Measurements from ENCODE around the gene LRP8.

LRP8 gene

GRCh38 chr1:53281133-53281532, 46.7 kb downstream of the LRP8 start:
- no peaks in the 10 kb centered on the region for H3K9me3 ChIP-seq (ENCODE audit: insufficient read depth, low read depth, low read length)
- no peak overlapping the region for H3K9ac ChIP-seq (ENCODE audit: low read depth, low read length, poor library complexity, severe bottlenecking)
- no peaks in the 10 kb centered on the region for H4K20me1 ChIP-seq (ENCODE audit: insufficient read depth, low read length, poor library complexity, severe bottlenecking)
- H3K9me2 ChIP-seq (replicated peaks; ENCODE audit: low read depth, low read length): no peaks in the 10 kb centered on the region
- no peaks in the 10 kb centered on the region for H3K4me1 ChIP-seq (ENCODE audit: insufficient read depth, low read length, poor library complexity, severe bottlenecking)
- H3K4me3 ChIP-seq (ENCODE audit: low read length, poor library complexity, severe bottlenecking): no peak overlapping the region
- H3K4me2 ChIP-seq (ENCODE audit: low read depth, low read length, poor library complexity, severe bottlenecking): no peak overlapping the region
- no peaks in the 10 kb centered on the region for H3K79me2 ChIP-seq (ENCODE audit: insufficient read depth, low read length)
- no peaks in the 10 kb centered on the region for H3K27me3 ChIP-seq (ENCODE audit: insufficient read depth, low read length, poor library complexity, severe bottlenecking)
- H3F3A ChIP-seq (ENCODE audit: low read depth): no peaks in the 10 kb centered on the region
- H2AFZ ChIP-seq (ENCODE audit: low read length): no peak overlapping the region
- no peak for TF ChIP-seq EZH2phosphoT487 (IDR thresholded peaks at IDR 0.05; ENCODE audit: borderline replicate concordance)
- no peak for TF ChIP-seq CTCF (conservative IDR thresholded peaks at IDR 0.05; ENCODE audit: low read length)
- peaks cover 69% of the 10 kb centered on the region; the same call in 1 of the 2 replicates for H3K36me3 ChIP-seq (ENCODE audit: insufficient read depth, low read length)

GRCh38 chr1:53280496-53280895, 47.4 kb downstream of the LRP8 start:
- Histone ChIP-seq H3K36me3 (ENCODE audit: insufficient read depth, low read length) (peaks cover 69% of the 10 kb centered on the region; the same call in 1 of the 2 replicates), H4K20me1 (ENCODE audit: insufficient read depth, low read length, poor library complexity, severe bottlenecking) (no peaks in the 10 kb centered on the region), H3K4me2 (ENCODE audit: low read depth, low read length, poor library complexity, severe bottlenecking) (no peak overlapping the region)

GRCh38 chr1:53279296-53280200, 48.3 kb downstream of the LRP8 start:
- no peak overlapping the region for H3K9ac ChIP-seq (ENCODE audit: low read depth, low read length, poor library complexity, severe bottlenecking)
- no peaks in the 10 kb centered on the region for H3K27me3 ChIP-seq (ENCODE audit: insufficient read depth, low read length, poor library complexity, severe bottlenecking)
- no peaks in the 10 kb centered on the region for H3K9me2 ChIP-seq (replicated peaks; ENCODE audit: low read depth, low read length)
- H3K36me3 ChIP-seq (ENCODE audit: insufficient read depth, low read length): peaks cover 69% of the 10 kb centered on the region; the same call in 1 of the 2 replicates
- no peaks in the 10 kb centered on the region for H3K4me1 ChIP-seq (ENCODE audit: insufficient read depth, low read length, poor library complexity, severe bottlenecking)
- H3K4me3 ChIP-seq (ENCODE audit: low read length, poor library complexity, severe bottlenecking): no peak overlapping the region
- no peak overlapping the region for H2AFZ ChIP-seq (ENCODE audit: low read length)
- no peaks in the 10 kb centered on the region for H3F3A ChIP-seq (ENCODE audit: low read depth)
- no peaks in the 10 kb centered on the region for H3K9me3 ChIP-seq (ENCODE audit: insufficient read depth, low read depth, low read length)
- no peaks in the 10 kb centered on the region for H4K20me1 ChIP-seq (ENCODE audit: insufficient read depth, low read length, poor library complexity, severe bottlenecking)
- no peaks in the 10 kb centered on the region for H3K79me2 ChIP-seq (ENCODE audit: insufficient read depth, low read length)
- H3K4me2 ChIP-seq (ENCODE audit: low read depth, low read length, poor library complexity, severe bottlenecking): no peak overlapping the region
- TF ChIP-seq CTCF (conservative IDR thresholded peaks at IDR 0.05; ENCODE audit: low read length) (no peak), EZH2phosphoT487 (IDR thresholded peaks at IDR 0.05; ENCODE audit: borderline replicate concordance) (no peak)

More at GRCh38 chr1:53280496-53280895, 47.4 kb downstream of the LRP8 start:
- H3K9me2 ChIP-seq (replicated peaks; ENCODE audit: low read depth, low read length): no peaks in the 10 kb centered on the region
- no peak overlapping the region for H3K4me3 ChIP-seq (ENCODE audit: low read length, poor library complexity, severe bottlenecking)
- no peaks in the 10 kb centered on the region for H3K79me2 ChIP-seq (ENCODE audit: insufficient read depth, low read length)
- no peaks in the 10 kb centered on the region for H3K9me3 ChIP-seq (ENCODE audit: insufficient read depth, low read depth, low read length)
- H3F3A ChIP-seq (ENCODE audit: low read depth): no peaks in the 10 kb centered on the region
- H3K27me3 ChIP-seq (ENCODE audit: insufficient read depth, low read length, poor library complexity, severe bottlenecking): no peaks in the 10 kb centered on the region
- no peaks in the 10 kb centered on the region for H3K4me1 ChIP-seq (ENCODE audit: insufficient read depth, low read length, poor library complexity, severe bottlenecking)
- no peak overlapping the region for H3K9ac ChIP-seq (ENCODE audit: low read depth, low read length, poor library complexity, severe bottlenecking)
- no peak overlapping the region for H2AFZ ChIP-seq (ENCODE audit: low read length)
- TF ChIP-seq EZH2phosphoT487 (IDR thresholded peaks at IDR 0.05; ENCODE audit: borderline replicate concordance) (no peak), CTCF (conservative IDR thresholded peaks at IDR 0.05; ENCODE audit: low read length) (no peak)
